ENCODE data around the gene SPTLC3. TPM values are rescaled to one million over a fixed set of nuclear protein-coding genes. Genes with fewer than 3 reads are reported as not detected.

The SPTLC3 gene
- total RNA-seq, 1 experiment from 2014 or later = 31.5 TPM

DNA sequence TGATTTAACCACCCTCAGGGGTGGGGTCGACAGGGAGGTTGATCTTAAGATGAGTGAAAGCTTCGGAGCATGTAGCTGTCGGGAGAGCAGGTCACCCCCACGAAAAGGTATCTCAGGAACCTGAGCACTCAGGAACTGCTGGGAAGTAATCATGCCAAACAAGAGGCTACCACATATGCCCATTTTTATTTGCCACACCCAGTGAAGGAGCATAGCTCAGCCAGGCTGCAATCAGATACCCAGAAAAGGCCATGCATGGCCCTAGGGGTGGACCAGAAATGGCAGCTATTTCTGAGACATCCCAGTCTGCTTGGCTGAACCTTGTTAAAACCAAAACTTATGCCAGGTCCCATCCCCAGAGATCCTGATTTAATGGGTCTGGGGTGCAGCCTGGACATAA is 139.6 kb downstream of the SPTLC3 start:
- no peak for DNase-seq
- no peak overlapping the region for H3K4me3 ChIP-seq (ENCODE audit: low read depth, low read length)
- TF ChIP-seq, protein P1, sequence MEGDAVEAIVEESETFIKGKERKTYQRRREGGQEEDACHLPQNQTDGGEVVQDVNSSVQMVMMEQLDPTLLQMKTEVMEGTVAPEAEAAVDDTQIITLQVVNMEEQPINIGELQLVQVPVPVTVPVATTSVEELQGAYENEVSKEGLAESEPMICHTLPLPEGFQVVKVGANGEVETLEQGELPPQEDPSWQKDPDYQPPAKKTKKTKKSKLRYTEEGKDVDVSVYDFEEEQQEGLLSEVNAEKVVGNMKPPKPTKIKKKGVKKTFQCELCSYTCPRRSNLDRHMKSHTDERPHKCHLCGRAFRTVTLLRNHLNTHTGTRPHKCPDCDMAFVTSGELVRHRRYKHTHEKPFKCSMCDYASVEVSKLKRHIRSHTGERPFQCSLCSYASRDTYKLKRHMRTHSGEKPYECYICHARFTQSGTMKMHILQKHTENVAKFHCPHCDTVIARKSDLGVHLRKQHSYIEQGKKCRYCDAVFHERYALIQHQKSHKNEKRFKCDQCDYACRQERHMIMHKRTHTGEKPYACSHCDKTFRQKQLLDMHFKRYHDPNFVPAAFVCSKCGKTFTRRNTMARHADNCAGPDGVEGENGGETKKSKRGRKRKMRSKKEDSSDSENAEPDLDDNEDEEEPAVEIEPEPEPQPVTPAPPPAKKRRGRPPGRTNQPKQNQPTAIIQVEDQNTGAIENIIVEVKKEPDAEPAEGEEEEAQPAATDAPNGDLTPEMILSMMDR (IDR thresholded peaks at IDR 0.05; ENCODE audit: insufficient read depth in 1 of 2, low read depth in 1 of 2, low read length in 1 of 2, severe bottlenecking in 1 of 2, unreplicated experiment in 1 of 2) = no peak
- intact Hi-C loops (cut with micrococcal nuclease; ENCODE audit: unreplicated experiment) = no loop called here
- no peaks in the 10 kb centered on the region for H3K4me1 ChIP-seq
- Mint-ChIP-seq H3K27ac (ENCODE audit: unreplicated experiment) (no peak overlapping the region), H3K9me3 (ENCODE audit: unreplicated experiment) (peaks cover 21% of the 10 kb centered on the region), H3K4me3 (ENCODE audit: unreplicated experiment) (no peak overlapping the region), H3K4me1 (ENCODE audit: low read depth, unreplicated experiment) (peaks cover 12% of the 10 kb centered on the region), H3K27me3 (ENCODE audit: insufficient read depth, unreplicated experiment) (no peaks in the 10 kb centered on the region), H3K36me3 (ENCODE audit: insufficient read depth, unreplicated experiment) (peaks cover 11% of the 10 kb centered on the region)
- H3K36me3 ChIP-seq (ENCODE audit: control insufficient read depth, insufficient read depth, low read length) = peaks cover 7% of the 10 kb centered on the region
- BruUV-seq (replicated peaks) = no TSS peak
- H3K9me3 ChIP-seq = peaks cover 6% of the 10 kb centered on the region; the same call in 1 of the 2 replicates
- ChIA-PET CTCF (no interaction called here), POLR2A (no interaction called here)
- no peaks in the 10 kb centered on the region for H3K27me3 ChIP-seq (replicated peaks; ENCODE audit: control insufficient read depth, insufficient read depth, low read length)

DNA sequence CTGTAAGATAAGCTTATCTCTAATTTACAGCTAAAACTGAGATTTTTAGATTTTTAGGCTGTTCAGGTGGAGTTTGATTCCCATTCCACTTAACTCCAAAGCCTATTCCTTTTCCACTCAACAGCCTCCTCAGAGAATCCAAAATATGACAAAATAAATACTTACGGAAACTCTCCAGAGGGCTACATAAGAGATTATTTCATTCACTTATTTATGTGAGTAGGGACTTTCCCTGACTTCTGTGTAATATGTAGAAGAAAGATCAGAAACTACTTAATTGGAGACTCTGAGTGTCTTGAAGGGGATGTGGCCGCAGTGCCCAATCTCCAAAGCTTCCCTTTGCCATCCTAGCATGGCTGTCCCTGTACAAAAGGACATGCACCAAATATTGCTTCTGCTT is 140.2 kb downstream of the SPTLC3 start:
- Mint-ChIP-seq H3K36me3 (ENCODE audit: insufficient read depth, unreplicated experiment) (peaks cover 8% of the 10 kb centered on the region), H3K4me1 (ENCODE audit: low read depth, unreplicated experiment) (peaks cover 12% of the 10 kb centered on the region), H3K9me3 (ENCODE audit: unreplicated experiment) (peaks cover 16% of the 10 kb centered on the region), H3K27me3 (ENCODE audit: insufficient read depth, unreplicated experiment) (no peaks in the 10 kb centered on the region), H3K4me3 (ENCODE audit: unreplicated experiment) (no peak overlapping the region), H3K27ac (ENCODE audit: unreplicated experiment) (no peak overlapping the region)
- BruUV-seq (replicated peaks) = no TSS peak
- H3K4me1 ChIP-seq = no peaks in the 10 kb centered on the region
- H3K4me3 ChIP-seq (ENCODE audit: low read depth, low read length) = no peak overlapping the region
- no peak for DNase-seq
- POLR2A ChIA-PET = no interaction called here
- TF ChIP-seq, protein P1 (IDR thresholded peaks at IDR 0.05; ENCODE audit: insufficient read depth in 1 of 2, low read depth in 1 of 2, low read length in 1 of 2, severe bottlenecking in 1 of 2, unreplicated experiment in 1 of 2) = no peak
- H3K27me3 ChIP-seq (replicated peaks; ENCODE audit: control insufficient read depth, insufficient read depth, low read length) = no peaks in the 10 kb centered on the region
- intact Hi-C loops (cut with micrococcal nuclease; ENCODE audit: unreplicated experiment) = no loop called here
- peaks cover 6% of the 10 kb centered on the region; the same call in 1 of the 2 replicates for H3K9me3 ChIP-seq
- CTCF ChIA-PET = no interaction called here
- H3K36me3 ChIP-seq (ENCODE audit: control insufficient read depth, insufficient read depth, low read length) = peaks cover 10% of the 10 kb centered on the region

- H3K36me3 Mint-ChIP-seq (ENCODE audit: insufficient read depth, unreplicated experiment) = peaks cover 5% of the 10 kb centered on the region
- no peak overlapping the region for H3K4me3 Mint-ChIP-seq (ENCODE audit: unreplicated experiment)
- no TSS peak for BruUV-seq (replicated peaks)
- Histone ChIP-seq H3K9me3 (peaks cover 6% of the 10 kb centered on the region; the same call in 1 of the 2 replicates), H3K4me1 (no peaks in the 10 kb centered on the region), H3K4me3 (ENCODE audit: low read depth, low read length) (no peak overlapping the region), H3K27me3 (replicated peaks; ENCODE audit: control insufficient read depth, insufficient read depth, low read length) (no peaks in the 10 kb centered on the region), H3K36me3 (ENCODE audit: control insufficient read depth, insufficient read depth, low read length) (peaks cover 13% of the 10 kb centered on the region)
- no peak overlapping the region for H3K27ac Mint-ChIP-seq (ENCODE audit: unreplicated experiment)
- H3K9me3 Mint-ChIP-seq (ENCODE audit: unreplicated experiment) = peaks cover 10% of the 10 kb centered on the region
- peaks cover 12% of the 10 kb centered on the region for H3K4me1 Mint-ChIP-seq (ENCODE audit: low read depth, unreplicated experiment)
- TF ChIP-seq, protein P1 (IDR thresholded peaks at IDR 0.05; ENCODE audit: insufficient read depth in 1 of 2, low read depth in 1 of 2, low read length in 1 of 2, severe bottlenecking in 1 of 2, unreplicated experiment in 1 of 2) = no peak
- DNase-seq = no peak
- POLR2A ChIA-PET = no interaction called here
- H3K27me3 Mint-ChIP-seq (ENCODE audit: insufficient read depth, unreplicated experiment) = no peaks in the 10 kb centered on the region
- intact Hi-C loops (cut with micrococcal nuclease; ENCODE audit: unreplicated experiment) = no loop called here
- CTCF ChIA-PET = no interaction called here
Measured at GRCh38 chr20:13149371-13150105, 140.8 kb downstream of the SPTLC3 start.
